ENCODE results near the gene MICAL1.

Gene MICAL1, protein sequence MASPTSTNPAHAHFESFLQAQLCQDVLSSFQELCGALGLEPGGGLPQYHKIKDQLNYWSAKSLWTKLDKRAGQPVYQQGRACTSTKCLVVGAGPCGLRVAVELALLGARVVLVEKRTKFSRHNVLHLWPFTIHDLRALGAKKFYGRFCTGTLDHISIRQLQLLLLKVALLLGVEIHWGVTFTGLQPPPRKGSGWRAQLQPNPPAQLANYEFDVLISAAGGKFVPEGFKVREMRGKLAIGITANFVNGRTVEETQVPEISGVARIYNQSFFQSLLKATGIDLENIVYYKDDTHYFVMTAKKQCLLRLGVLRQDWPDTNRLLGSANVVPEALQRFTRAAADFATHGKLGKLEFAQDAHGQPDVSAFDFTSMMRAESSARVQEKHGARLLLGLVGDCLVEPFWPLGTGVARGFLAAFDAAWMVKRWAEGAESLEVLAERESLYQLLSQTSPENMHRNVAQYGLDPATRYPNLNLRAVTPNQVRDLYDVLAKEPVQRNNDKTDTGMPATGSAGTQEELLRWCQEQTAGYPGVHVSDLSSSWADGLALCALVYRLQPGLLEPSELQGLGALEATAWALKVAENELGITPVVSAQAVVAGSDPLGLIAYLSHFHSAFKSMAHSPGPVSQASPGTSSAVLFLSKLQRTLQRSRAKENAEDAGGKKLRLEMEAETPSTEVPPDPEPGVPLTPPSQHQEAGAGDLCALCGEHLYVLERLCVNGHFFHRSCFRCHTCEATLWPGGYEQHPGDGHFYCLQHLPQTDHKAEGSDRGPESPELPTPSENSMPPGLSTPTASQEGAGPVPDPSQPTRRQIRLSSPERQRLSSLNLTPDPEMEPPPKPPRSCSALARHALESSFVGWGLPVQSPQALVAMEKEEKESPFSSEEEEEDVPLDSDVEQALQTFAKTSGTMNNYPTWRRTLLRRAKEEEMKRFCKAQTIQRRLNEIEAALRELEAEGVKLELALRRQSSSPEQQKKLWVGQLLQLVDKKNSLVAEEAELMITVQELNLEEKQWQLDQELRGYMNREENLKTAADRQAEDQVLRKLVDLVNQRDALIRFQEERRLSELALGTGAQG

DNA sequence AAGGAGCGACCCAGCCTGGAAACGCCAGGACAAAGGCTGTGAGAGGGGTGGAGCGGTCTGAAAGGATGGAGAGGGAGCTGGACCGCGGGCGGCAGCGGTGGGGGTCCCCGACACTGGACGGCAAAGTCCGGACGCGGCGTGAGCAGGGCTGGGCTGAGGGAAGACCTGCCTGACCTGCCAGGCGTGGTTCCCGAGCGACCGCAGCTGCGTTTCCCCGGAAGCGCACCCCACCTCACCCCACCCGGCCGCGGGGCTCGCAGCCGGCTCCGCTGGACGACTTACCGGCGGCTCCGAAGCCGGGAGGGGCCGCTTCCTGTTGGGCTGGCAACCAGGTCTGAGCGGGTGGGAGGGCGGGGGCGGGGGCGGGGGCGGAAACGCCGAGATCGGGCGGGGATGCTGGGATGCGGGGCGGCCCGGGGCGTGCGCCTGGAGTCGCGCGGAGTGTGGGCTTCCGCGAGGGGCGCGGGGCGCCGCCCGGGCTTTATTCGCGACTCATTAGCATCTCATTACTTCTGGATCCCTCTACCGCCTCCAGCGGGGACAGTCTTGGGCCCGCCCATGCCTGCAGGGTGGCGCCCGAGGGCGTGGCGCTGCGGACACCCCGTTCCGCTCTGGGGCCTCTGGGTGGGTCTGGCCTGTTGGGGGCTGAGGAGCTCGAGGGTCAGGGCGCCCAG is at the start of gene MICAL1:
Gene MICAL1 (minus strand): TSS at position 336 of the 674 bp plus-strand sequence. CDS start 1,576 bp downstream, outside the sequence.
- in situ Hi-C loops (cut with MboI; ENCODE audit: low sequenced_read_pairs), result no loop called here

DNA sequence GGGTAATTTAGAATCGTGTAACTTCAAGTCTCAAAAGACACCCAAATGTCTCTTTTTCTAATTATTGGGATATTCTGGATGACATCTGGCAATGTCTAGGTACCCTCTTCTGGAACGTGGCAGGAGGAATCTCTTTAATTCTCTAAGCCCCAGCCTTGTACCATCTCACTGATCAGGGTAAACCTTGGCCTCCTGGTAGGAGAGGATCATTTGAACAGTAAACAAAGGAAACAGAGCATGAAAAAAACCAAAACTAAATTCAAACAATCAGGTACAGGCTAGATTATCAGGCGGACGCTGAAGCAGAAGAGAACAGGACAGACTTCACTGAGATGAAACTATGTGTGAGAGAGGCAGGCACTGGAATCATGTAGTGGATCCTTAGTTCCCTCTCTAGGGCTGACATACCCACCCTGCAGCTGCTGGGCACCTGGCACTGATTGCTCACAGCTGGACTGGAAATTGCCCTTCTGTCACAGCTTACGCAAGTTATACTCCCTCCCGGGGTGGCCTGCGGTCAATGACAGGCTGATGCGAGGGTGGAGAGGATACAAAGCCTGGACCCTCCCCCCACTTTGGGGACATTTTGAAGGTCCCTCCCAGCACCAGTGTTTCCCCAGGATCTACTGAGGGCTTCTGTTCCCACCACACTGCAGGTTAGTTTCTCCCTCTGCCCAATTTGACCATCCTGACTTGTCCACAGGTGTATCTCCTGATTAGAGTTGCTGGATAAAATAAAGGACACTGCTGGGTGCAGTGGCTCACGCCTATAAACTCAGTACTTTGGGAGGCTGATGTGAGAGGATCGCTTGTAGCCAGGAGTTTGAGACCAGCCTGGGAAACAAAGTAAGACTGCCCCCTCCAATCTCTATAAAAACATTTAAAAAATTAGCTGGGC is 48.0 kb upstream of the MICAL1 start:
- in situ Hi-C loops (cut with MboI; ENCODE audit: low sequenced_read_pairs), result no loop called here

DNA sequence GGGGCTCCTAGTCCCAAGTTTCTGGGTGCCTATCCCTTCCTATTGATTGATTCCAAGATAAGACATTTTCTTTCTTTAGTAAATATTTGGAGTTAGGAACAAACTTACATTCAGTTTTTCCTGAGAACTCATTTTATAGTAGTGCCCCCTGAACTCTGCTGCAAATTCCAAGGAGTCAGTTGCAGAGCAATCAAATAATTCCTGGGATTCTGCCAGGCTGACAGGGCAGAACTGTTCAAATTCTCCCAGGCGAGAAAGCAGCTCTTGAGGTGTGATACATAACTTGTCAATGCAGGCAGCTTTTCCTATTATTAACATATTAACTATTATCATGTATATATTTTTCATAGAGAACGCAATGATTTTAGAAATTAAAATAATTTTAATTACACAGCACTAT is 43.4 kb upstream of the MICAL1 start:
- in situ Hi-C loops (cut with MboI; ENCODE audit: low sequenced_read_pairs), result no loop called here

DNA sequence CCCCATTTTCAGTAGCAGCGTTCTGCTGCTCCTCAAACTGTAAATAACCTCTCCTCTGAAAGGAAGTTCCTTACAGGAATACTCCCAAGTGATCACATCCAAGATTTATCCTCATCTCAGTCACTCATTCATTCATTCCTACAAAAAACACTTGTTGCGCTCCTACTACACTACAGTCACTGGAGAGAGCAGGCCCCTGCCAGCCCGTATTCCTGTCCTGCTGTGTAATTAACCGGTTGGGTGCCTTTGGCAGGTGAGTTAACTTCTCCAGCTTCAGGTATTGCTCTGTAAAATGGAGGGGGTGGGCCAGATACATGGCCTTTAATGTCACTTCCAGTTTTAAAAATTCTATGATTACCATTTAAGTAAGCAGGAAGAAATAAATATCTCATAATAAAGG is 42.5 kb upstream of the MICAL1 start:
- in situ Hi-C loops (cut with MboI; ENCODE audit: low sequenced_read_pairs), result no loop called here

DNA sequence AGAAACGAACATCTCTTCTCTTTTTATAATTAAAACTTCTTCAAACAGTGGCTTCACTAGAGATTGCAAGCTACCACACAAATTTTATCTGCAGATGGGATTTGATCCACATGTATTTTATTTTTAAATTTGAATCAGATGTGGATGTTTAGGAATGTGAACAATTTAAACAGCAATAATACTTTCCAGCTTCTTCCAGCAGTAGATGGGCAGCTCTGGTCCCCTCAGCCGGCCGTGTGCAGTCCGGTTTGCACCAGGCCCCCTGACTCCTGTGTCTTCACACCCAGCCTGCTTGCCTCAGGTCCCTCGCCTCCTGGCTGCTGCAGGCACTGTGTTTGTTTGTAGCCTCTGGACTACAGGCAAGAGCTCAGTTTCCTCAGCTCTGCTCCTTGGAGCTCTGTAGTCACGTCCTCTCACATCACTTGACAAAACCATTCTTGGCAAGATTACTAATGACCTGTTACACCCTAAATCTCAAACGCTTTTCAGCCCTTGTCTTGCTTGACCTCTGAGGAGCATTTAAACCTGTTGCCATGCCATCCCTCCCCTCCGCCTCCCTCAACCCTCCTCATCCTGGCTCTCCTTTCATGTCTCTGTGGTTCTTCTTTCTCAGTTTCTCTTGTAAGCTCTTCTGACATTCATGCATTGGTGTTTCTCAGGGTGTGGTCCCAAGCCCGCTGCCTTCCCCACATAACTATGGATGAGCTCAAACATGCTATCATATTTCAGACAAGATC is 40.6 kb upstream of the MICAL1 start:
- in situ Hi-C loops (cut with MboI; ENCODE audit: low sequenced_read_pairs), result no loop called here

DNA sequence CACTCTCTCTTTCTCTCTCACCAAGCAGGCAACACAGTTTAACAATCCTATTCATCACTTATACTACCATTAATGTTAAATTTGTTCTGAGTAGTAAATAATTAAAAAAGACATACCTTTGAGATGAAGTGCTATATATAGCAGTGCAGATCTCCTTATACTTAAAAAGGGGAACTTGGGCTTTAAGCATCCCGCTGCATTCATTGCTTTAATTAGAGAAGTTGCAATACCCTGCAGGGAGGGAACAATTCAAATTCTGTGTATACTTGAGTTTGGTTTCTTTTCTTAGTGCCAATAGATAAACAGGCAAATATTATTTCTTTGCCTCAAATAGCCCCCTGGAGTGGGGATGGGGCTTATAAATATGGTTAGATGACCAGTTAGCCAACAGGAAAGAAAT is 38.3 kb upstream of the MICAL1 start:
- in situ Hi-C loops (cut with MboI; ENCODE audit: low sequenced_read_pairs), result no loop called here

DNA sequence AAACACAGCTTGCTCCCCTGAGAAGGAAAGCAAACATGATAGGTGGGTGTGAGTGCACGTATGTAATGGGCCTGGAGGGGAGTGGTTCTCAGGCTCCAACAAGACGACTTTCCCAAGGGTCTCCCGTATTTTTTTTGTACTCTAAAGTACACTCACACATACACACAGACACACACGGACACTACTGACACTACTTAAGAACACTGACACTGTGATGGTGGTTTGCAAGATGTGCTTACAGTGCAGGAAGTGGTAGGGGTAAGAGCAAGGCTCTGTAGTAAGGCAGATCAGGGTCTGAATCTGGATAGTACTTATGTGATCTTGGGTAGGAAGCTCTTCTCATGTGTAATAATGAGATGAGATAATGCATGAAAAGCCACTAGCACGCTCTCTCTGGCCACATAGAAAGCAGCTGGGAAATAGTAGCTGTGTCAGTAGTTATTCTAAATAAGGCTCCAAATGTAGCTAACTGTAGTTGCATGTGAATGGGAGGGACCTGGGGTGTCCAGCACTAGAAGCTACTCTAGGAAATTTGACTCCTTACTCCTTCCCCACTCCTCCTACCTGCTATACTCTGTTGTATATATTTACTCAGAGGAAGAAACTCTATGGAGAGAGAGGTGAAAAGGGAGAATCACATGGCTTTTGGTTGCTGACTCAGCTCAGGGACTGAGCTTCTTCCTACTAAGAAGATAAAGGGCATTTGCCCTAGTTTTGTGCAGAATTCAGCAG is 35.8 kb upstream of the MICAL1 start:
- in situ Hi-C loops (cut with MboI; ENCODE audit: low sequenced_read_pairs), result no loop called here

DNA sequence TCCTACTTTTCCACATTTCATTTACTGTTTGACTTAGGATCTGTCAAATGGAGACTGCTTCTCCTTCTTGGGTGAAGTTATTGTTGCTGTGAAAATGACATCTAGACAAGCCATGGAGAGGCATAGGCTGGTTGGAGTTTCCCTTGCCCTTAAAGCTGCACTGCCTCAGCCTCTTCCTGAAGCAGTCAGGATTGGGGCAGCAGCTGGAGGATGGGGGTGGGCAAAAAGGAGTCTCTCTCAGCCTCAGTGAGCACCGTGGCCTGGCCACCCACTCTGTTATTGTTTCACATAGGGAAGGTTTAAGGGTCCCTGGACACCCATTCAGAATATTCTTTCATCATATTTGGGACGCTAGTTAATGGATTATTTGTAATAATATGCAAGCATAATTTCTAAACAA is 35.1 kb upstream of the MICAL1 start:
- in situ Hi-C loops (cut with MboI; ENCODE audit: low sequenced_read_pairs), result no loop called here

DNA sequence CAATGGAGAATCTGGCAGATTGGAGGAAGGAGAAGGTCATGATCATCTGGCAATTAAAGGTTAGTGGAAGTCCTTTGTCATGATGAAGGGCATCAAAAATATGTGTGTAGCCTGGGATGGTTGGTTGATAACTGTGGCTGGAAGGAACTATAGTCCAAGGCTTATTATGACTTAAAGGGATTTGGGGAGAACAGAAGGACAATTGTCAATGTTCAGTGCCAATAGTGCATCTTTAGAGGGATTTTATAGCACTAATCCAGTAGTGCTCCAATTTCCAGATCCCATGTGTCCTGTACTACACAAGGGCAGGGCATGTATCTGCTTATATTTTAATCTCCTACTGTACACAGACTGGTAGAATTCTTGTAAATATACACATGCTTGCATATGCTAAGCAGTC is 32.4 kb upstream of the MICAL1 start:
- in situ Hi-C loops (cut with MboI; ENCODE audit: low sequenced_read_pairs), result no loop called here

DNA sequence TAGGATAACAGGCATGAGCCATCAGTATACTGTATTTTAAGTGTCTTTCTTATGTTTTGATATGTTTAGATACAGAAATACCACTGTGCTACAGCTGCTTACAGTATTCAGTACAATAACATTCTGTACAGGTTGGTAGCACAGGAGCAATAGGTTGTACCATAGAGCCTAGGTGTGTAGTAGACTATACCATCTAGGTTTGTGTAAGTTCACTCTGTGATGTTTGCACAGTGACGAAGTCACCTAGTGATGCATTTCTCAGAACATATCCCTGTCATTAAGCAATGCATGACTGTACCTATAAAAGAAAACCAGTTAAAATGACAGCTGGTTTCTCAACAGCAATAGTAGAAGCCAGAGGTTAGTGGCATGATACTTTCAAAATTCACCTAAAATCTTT is 30.5 kb upstream of the MICAL1 start:
- in situ Hi-C loops (cut with MboI; ENCODE audit: low sequenced_read_pairs), result no loop called here

DNA sequence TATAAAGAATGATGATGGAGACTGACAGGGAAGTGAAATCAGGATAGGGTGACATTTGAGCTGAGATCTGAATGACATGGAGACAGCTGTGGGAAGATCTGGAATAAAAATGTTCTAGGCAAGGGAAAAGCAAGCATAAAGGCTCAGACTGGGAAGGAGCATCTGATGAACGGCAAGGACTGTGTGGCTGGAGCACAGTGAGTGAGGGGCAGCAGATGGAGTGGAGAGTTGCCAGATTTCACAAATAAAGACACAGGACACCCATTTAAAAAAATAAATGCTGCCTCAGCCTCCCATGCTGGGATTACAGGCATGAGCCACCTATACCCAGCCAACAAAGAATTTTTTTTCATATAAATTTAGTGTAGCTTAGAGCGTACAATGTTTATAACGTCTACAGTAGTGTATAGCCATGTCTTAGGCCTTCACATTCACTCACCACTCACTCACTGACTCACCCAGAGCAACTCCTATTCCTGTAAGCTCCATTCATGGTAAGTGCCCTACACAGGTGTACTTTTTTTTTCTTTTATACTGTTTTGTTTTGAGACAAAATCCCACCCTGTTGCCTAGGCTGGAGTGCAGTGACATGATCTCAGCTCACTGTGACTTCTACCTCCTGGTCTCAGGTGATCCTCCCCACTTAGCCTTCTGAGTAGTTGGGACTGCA is 29.8 kb upstream of the MICAL1 start:
- in situ Hi-C loops (cut with MboI; ENCODE audit: low sequenced_read_pairs), result no loop called here

DNA sequence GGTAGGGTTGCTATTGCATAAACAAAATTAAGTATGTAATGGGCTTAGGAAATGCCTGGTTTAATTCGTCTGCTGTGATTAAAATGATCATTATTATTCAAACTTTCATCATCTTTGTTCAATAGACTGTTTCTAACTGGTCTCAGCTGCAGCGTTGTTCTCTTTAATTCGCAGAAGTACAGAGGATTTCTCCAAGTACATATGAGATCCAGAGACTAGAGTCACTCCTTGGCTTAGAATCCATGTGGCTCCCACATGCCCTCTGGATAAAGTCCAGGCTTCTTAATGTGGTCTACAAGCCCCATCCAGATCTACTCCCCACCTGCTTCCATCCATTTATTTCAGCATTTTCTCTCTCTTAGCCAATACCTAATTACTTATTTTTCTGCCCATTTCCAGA is 28.6 kb upstream of the MICAL1 start:
- in situ Hi-C loops (cut with MboI; ENCODE audit: low sequenced_read_pairs), result no loop called here

DNA sequence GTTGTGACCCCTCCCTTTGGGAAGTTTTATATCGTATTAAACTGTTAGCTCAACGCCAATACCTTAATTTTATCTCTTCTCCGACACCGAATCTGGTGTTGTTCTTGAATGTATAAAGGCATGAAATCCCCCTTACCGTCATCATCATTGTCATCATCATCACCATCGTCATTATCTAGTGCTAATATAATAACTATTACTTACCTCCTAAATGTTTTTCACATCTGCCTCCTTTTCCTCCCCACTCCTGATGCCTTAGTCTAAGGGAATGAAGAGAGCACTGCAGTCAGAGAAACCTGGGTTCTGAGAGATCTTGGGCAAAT is 28.1 kb upstream of the MICAL1 start:
- in situ Hi-C loops (cut with MboI; ENCODE audit: low sequenced_read_pairs), result no loop called here

DNA sequence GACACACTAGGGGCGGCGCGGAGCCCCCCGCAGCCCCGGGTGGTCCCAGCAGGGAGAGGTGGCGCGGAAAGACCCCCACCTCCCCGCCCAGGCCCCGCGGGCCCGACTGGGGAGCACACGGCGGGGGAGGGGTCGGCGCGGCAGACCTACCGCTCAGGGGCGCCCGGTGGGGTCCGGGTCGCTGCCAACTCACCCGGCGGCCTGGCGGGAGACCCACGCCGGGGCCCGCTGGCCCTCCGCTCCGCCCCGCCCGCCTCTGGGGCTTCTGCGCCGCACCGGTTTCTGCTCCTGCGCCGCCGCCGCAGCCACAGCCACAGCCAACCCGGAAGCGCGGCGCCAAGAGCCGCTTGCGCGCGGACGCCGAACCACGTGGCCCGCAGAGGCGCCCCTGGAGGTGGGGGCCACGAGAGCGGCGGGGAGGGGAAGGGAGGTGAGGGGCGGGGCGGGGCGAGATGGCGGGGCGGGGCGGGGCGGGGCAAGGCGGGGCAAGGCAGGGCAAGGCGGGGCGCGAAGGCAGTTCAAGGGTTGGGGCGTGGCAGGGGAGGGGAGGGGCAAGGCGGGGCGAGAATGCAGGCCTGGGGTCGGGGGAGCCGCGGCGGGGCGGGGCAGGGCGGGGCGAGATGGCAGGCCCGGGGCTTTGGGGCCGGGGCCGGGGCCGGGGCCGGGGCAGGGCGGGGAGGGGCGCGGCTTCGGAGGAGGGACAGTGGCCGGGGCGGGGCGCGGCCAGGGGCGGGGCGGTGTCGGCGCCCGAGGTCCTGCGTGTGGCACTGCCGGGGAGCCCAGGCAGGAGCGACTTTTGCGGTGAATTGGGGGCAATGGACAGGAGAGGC is 27.5 kb upstream of the MICAL1 start, which contains the start of gene ZBTB24:
Gene ZBTB24 (minus strand): TSS at position 315 of the 830 bp plus-strand sequence. CDS start 1,193 bp downstream, outside the sequence.
- in situ Hi-C loops (cut with MboI; ENCODE audit: low sequenced_read_pairs), result no loop called here

DNA sequence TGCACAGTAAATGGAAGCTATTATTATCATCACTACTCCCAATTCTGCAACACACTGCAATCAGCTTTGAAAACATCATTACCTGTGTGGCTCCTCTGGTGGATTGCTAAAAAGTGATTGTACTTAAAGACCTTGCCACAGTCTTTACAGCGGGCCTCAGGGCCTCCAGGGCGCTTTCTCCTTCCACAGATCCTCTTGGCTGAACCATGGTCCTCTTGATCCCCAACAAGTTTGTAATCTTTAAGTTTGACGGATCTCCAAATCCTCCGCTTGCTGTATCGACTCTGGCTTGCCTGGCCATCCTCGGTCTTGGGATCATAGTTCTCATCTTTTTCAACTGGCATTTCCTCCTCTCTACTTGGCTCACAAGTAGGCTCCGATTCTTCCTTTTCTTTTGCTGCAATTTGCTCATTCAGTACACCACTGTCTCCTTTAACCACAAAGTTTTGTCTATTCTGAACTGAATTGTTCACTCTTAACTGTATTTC is 25.5 kb upstream of the MICAL1 start:
- in situ Hi-C loops (cut with MboI; ENCODE audit: low sequenced_read_pairs), result no loop called here

DNA sequence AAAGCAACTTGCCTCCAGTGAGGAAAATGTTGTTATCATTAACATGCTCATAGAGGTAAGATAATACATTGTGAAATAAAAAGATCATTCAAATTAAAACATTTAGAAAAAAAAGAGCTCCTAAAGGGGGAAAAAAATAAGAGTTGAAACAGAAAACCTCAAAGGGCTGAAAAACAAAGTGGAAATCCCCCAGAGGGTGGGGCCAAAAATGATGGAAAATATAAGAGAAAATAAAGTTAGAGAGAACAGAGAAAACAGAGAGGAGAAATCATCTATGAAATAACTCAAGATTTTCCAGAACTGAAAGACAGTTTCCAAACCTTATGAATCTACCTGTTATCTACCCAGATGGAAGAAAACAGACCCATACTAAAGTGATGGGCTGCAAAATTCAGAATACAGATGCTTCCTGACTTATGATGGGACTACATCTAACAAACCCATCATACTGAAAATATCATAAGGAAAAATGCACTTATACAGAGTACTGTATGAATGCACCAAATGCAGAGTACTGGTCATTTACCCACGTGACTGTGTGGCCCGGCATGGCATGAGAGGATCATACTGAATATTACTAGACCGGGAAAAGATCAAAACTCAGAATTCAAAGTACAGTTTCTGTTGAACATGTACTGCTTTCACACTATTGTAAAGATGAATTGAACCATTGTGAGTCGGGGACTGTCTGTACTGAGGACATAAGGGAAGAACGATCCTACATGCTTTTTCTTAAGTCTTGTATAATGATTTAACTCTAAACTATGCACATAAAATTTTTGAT is 23.5 kb upstream of the MICAL1 start:
- in situ Hi-C loops (cut with MboI; ENCODE audit: low sequenced_read_pairs), result no loop called here
